NCI-H748 (cell line): ENCODE data around the gene HPS3.
A peak's percentile ranks its signal among the peaks of the same experiment; 100 is the strongest.
"Not testable (repeated sequence)": the region's sequence is repeated elsewhere in the genome, so short reads cannot be mapped to it uniquely, and the experiment has no call there.

Experiments used
- DNase-seq: peaks from one replicate; lab custom pipeline; 2025; ENCODE audit not compliant: unreplicated experiment; lab: John Stamatoyannopoulos, UW

The HPS3 gene

GRCh38 chr3:149186219-149186618 is 56.8 kb downstream of the HPS3 start:
- DNase-seq = no peak

GRCh38 chr3:149186721-149187120 is 57.3 kb downstream of the HPS3 start:
- DNase-seq = no peak

- peak; percentile 5 for DNase-seq
Observed at GRCh38 chr3:149188494-149188893, 59.1 kb downstream of the HPS3 start.

DNA sequence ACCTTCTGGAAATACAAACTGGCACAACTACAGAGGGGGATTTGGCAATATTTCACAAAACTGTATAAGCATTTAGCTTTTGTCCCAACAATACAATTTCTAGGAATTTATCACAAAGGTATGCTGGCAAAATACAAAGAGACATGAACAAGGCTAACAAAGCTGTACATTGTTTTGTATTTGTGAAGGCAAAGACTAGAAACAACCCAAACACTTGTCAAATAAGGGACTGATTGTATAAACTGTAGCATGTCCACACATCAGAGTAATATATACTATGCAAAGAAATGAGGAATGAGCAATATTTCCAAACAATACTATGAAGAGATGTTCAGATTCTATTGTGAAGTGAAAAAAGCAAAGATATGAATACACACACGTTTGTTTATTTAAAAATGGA is 65.8 kb downstream of the HPS3 start:
- no peak for DNase-seq

DNA sequence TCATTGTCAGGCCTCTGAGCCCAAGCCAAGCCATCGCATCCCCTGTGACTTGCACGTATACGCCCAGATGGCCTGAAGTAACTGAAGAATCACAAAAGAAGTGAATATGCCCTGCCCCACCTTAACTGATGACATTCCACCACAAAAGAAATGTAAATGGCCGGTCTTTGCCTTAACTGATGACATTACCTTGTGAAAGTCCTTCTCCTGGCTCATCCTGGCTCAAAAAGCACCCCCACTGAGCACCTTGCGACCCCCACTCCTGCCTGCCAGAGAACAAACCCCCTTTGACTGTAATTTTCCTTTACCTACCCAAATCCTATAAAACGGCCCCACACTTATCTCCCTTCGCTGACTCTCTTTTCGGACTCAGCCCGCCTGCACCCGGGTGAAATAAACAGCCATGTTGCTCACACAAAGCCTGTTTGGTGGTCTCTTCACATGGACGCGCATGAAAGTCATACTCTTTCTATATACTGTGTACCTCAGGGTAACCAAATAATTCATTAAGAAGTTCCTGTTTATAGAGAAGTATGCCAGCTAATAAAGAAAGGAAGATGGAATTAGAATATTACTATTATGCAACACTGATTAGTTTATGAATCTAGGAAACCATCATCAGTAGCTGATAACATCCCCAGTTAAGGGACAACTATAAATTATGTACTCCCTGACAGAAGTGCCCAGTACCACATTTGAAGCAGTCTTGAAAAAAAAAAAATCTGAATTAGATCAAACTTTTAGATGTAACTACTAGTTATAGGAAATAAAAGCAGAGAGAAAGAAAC is 67.6 kb downstream of the HPS3 start:
- not testable (repeated sequence) for DNase-seq

DNA sequence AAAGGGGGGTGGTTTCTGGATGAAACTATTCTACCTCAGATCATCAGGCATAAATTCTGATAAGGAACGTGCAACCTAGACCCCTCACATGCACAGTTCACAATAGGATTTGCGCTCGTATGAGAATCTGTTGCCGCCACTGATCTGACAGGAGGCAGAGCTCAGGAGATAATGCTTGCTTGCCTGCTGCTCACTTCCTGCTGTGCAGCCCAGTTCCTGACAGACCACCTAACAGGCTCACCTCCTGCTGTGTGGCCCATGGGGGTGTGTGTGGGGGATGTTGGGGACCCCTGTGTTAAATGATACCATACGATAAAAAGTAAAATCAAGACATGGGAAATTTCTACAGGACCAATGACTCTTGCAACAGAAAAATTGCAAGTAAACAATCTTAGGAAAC is 68.2 kb downstream of the HPS3 start:
- no peak for DNase-seq

GRCh38 chr3:149198611-149199010 is 69.2 kb downstream of the HPS3 start:
- DNase-seq = peak; percentile 67

DNA sequence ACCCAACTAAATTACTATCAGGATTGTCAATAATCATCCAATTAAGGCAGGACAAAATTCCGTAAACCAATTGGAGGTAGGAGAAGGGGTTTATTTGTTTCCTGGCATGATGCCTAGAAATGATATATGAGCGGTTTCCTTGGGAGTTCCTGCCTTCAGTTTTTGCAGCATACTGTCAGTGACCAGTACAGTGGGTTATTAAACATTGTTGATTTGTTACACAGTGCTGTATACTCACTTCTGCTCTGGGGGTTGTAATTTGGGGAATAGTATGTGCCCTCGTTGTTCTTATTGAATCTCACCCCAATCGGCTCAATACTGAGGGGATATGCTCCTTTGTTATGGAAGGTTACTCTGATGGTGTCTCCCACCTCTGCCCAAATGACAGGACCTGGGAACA is 70.0 kb downstream of the HPS3 start:
- peak; percentile 82 for DNase-seq

- no peak for DNase-seq
Observed at GRCh38 chr3:149203758-149204157, 74.3 kb downstream of the HPS3 start.

DNA sequence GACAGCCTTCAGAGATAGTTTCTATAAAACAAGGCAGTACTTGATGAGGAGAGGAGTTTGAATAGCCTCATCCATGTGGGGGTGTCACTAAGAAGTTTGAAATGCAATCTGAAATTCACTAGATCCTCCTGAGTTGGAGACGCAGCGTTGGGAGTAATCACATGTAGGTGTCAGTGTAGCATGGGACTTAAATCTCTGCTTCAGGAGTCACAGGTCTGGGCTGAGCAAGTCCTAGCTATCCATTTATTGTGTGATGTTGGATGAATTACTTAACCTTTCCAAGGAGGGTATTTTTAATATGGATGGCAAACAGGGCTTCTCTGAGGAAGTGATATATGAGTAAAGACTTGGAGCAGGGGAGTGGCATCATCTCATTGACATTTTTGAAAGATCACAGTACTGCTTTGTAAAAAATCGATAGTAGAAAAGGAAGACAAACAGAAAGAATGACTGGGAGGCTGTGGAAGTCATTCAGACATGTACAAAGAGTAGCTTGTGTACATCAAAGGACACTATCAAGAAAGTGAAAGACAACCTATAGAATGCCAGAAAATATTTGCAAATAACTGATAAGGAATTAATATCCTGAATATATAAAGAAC is 75.1 kb downstream of the HPS3 start:
- no peak for DNase-seq

- no peak for DNase-seq
Observed at GRCh38 chr3:149207475-149207874, 78.0 kb downstream of the HPS3 start.

DNA sequence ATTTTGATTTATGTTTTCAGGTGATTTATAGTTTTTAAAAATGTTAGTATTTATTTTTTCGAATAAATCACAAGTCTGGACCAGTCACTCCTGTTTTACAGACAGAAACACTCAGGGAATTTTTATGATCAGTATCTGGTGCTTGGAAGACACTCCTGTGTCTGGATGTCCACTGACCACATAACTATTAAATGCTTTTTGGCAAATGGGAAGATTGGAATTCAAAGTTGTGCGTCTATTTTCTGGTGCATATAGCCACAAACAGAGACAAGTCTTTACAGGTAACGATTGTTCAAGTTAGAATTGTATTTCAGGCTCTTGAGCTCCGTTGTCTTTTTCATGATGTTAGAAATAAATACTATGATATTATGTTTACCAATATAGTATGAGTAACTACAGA is 80.0 kb downstream of the HPS3 start:
- DNase-seq = no peak

DNA sequence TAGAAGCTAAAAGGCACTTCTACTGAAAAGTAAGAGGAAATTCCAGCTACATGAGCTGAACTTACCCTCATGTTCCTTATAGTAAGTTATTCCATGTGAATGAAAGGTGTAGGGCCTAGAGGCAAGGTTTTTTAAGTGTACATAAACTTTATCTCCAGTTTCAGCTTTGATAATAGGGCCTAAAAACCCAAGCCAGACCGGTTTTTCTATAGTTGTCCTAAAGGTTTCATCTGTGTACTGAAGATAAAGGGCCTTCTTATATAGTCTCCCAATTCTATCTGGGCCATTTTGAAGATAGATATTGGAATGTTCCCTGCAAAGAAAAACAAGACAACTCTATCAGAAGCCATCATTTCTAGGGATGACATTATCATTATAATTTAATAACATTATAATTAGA is 82.9 kb downstream of the HPS3 start:
- no peak for DNase-seq

DNA sequence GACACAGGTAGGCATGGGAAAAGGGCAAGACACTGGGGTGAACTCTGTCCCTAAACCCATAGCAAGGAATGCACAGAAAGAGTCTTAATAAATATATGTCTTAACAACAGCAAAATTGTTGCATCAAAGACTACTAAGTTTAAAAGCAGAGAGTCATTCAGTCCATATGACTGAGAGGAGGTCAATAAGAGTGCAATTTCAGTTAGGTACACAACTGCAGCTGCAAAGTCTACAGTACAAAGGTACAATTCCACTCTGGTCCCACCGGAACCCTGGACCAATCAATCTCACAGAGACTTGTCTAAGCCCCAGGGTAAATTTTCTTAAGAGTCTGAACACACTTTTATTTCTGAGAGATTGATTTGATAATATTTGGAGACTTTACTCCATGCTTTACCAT is 85.3 kb downstream of the HPS3 start:
- DNase-seq = peak; percentile 10

DNA sequence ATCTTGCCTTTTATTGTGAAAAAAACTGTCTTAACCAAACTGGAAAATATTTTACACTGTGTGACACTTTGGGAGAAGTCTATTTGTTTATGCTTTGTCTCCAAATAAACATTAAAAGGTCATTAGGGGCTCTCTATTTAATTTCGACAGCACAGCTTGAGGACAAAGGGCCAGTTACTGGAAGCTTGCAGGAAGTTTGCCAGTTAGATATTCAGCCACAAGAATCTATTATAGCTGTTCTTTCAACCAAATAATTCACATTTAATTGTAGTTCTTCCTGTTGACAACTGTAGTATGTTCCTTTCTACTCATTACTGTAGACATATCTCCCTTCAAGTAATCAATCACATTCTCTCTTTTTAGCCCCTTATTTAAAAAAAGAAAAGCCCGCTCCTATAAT is 86.1 kb downstream of the HPS3 start:
- DNase-seq = peak; percentile 49

DNA sequence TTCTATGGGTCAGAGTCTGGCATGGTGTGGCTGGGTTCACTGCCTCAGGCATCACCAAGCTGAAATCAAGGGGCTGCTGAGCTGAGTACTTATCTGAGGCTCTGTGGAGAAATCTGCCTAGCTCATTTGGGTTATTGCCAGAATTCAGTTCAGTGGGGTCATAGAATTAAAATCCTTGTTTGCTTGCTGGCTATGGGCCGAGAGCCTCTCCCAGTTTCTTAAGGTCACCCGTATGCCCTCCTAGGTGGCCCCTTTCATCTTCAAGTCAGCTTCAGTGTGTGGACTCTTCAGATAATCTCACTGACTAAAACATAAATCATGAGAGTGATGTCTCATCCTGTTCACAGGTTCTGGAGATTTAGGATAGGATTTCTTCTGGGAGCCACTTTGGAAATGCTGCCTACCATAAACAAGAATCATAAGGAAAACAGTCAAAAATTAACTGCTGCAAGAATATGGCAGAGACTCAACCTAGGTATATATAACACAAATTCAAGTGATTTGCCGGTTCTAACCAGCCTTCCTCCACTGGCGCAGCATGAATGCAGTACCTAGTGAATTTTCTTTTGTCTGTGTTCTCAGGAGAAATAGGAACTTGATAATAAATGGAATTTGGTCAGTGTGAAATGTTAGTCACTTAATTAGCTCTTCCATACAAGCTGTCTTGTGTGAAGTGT is 86.9 kb downstream of the HPS3 start:
- DNase-seq = peak; percentile 3

DNA sequence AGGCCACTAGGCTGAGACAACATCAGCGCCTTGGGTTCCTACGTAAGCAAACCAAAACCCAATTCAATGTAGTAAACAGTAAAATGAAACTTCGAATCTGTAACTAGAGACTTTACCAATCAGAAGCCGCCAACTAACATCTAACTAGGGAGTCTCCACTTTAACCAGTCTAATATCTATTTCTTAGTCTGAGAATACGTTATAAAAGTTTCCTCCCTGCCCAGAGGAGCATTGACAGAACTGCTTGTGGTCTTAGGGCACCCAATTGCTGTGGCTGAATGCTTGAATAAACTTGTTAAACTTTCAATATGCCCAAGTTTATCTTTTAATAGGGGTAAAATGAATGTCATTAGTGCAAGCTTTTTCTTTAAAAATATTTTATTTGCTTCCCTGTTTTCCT is 87.9 kb downstream of the HPS3 start:
- DNase-seq = no peak

- not testable (repeated sequence) for DNase-seq
Observed at GRCh38 chr3:149219380-149220121, 90.1 kb downstream of the HPS3 start.

- DNase-seq = peak; percentile 13
Observed at GRCh38 chr3:149221783-149222517, 92.5 kb downstream of the HPS3 start, which contains the start of gene CP. CP (minus strand) TSS chr3:149221829; CDS start chr3:149221792, 37 bp downstream.
